Measurements from ENCODE around the gene IQGAP2.

The IQGAP2 gene

GRCh38 chr5:76477061-76477460 is 74.0 kb downstream of the IQGAP2 start:
- DNase-seq = no peak

DNA sequence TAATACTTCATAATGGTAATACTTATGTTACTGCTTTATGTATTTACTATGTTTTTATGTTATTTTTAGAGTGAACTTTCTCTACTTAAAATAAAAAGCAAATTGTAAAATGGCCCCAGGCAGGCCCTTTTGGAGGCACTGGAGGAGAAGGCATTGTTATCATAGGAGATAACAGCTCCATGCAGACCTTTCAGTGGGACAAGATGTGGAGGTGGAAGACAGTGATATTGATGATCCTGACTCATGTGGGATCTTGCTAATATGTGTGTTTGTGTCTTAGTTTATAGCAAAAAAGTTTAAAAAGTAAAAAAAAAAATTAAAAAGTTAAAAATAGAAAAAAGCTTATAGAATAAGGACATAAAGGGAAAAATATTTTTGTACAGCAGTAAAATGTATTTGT is 74.5 kb downstream of the IQGAP2 start:
- DNase-seq = no peak

DNA sequence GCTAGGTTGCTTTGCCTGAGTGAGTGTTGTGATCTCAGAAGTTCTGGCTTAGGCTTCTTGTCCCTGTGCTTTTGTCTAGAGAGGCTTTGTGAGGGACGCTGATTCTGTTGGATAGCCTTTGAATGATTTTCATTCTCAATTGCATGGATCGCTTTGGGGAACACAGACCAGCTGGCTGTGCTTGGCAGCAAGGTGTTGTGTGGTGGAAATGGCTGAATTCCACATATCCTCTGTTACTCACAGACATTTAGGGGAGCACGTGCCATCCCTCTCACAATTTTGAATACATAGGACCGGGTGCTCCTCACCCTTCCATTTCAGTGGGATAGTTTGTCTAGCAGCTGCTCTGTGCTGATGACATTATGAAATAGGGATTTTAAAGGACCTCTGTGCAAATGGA is 76.2 kb downstream of the IQGAP2 start:
- DNase-seq = peak in 9 of 58 donors; percentile 0 to 25 (median 8)

- no peak for DNase-seq
Measured at GRCh38 chr5:76479973-76480667, 77.0 kb downstream of the IQGAP2 start.

DNA sequence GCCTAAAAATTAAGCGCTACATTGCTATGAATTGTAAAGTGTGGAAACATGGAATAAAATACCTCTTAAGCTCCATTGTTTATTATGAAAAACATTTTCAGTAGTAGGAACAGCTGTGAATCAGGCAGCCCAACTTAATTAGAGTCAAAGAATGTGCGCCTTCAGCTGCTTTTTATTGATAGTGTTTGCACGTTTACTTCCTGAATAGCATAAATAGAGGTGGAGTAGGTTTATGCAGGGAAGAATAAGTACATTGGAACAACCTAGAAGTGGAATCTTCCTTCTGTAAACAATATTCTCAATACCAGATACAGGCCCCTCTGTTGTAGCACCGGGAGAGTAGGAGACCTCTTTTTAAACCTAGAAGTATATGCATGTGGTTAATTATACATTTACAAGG is 79.9 kb downstream of the IQGAP2 start:
- no peak for DNase-seq

GRCh38 chr5:76483433-76483832 is 80.3 kb downstream of the IQGAP2 start:
- no peak for DNase-seq

DNA sequence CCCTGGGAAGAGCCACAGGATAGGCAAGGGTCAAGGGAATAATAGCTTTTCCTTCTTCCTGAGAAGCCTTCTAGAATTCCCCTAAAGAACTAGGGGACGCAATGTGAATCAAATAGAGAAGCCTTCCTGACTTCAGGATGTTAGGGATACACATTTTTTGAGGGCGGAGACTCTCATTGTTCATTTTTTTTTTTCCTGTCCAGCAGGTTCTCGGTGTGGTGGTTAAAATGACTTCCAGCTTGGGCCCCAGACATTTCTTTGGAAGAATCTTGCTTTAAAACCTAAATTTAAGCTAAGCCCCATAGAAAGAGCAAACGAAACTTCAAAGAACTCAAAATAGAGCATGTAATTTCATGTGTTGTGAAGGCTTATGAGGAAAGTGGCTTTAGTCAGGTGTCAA is 80.8 kb downstream of the IQGAP2 start:
- DNase-seq = no peak

DNA sequence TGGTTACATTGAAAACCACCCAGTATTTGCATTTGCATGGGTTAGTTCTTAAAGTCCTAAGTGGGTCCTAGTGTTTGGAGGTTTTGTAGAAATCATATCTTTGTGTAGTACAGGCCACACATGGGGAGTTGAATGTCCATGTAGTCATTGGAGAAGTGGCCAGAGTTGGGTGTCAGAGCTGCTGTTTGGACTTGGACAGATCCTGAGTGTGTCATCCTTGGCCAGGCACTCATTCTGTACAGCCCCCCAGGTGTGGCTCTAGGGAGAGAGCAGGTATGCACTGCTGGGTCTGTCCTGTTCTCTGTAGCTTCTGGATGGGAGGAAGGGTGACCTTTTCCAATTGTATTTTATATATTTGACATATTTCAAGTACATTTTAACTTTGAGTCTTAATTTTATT is 82.4 kb downstream of the IQGAP2 start:
- DNase-seq = no peak

- DNase-seq = no peak
Measured at GRCh38 chr5:76487386-76487785, 84.3 kb downstream of the IQGAP2 start.

- DNase-seq = no peak
Measured at GRCh38 chr5:76487821-76488220, 84.7 kb downstream of the IQGAP2 start.

DNA sequence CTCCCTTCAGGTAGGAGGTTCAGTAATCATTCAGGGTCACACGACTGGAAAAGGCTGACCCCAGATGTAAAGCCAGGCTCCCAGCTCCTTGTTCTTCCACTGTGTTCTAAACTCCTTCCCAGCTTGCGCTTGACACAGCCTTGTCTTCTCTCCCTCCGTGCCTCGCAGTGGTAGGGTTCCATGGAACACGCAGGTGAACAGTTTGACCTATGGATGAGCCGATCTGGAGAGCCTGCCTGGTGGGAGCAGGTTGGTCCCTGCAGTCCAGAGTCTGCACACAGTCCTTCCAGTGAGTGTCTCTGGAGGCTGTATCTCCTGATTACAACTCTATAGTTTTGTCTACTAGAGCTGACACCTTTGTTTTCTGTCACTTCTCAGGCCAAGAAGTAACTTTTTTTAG is 85.9 kb downstream of the IQGAP2 start:
- DNase-seq = no peak

- no peak for DNase-seq
Measured at GRCh38 chr5:76489877-76490688, 87.0 kb downstream of the IQGAP2 start.

DNA sequence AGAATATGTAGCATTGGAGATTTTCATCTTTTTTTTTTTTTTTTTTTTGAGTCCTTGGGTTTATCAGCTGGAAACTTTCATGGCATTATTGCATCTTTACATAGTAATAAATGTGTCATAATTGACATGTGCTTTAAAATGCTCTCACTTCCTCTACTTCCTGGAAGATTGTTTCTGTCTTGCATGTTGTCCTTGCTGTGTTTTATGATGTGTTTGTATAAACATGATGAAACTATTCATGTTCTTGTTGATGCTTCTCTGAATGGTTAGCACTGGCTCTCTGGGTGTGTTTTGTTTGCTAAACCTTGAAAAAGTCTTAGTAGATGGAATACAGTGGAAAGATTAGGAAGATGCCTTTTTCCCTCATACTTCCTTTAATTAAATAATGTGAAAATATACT is 87.9 kb downstream of the IQGAP2 start:
- DNase-seq = no peak

GRCh38 chr5:76492819-76493189 is 89.7 kb downstream of the IQGAP2 start:
- no peak for DNase-seq

- DNase-seq = no peak
Measured at GRCh38 chr5:76493190-76493837, 90.2 kb downstream of the IQGAP2 start.

DNA sequence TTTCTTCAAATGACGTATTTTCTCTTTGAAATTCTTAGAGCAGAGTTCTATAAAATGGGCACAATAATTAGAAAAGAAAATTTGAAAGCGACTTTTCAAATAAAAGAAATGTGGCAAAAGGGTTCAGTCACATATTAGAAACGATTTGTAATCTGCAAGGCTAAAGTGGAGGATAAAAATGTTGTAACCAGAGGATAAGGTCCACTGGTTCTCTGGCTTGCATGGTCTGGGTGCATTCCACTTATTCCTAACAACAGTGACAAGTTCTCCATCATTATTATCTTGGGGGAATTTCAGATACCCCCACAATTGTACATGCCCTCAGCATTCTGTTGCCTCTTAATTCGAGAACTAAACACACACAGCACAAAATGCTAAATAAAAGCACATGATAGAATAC is 91.1 kb downstream of the IQGAP2 start:
- DNase-seq = no peak

DNA sequence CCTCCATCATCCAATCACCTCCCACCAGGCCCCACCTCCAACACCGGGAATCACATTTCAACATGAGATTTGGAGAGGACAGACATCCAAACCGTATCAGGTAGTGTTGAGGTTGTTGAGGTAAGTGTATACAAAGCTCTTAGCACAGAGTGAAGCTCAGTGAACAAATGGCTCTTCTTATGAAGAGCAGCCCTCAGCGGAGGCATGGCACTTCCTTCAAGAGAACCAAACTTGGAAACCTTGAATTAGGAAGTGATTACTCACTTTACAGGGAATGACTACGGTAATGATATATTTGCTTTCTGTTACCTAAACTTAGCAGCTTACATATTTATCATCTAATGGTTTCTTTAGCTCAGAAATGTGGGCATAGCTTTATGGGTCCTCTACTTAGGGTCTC is 92.8 kb downstream of the IQGAP2 start:
- DNase-seq = no peak

GRCh38 chr5:76497065-76497460 is 94.0 kb downstream of the IQGAP2 start:
- DNase-seq = no peak

- DNase-seq = no peak
Measured at GRCh38 chr5:76497986-76498717, 95.1 kb downstream of the IQGAP2 start.

DNA sequence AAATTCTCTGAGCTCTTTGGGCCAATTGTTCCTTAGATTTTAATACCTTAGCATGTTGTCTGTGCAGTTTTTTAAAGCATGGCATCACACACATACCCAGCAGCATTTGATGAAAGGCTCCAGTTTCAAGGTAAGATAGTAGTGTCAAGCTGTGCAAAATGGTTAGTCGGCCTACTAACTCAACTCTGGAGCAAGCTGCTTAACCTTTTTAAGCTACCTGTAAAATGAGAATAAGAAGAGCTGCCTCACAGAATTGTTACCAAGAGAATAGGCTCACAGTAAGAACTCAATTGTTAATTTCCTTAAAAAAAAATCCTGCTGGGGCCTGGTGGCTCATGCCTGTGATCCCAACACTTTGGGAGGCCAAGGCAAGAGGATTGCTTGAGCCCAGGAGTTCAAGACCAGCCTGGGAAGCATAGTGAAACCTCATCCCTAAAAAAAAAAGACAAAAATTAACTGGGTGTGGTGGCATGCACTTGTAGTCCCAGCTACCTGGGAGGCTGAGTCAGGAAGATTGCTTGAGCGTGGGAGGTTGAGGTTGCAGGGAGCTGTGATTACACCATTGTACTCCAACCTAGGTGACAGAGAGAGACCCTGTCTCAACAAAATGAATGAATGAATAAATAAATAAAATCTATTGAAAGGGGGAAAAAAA is 96.5 kb downstream of the IQGAP2 start:
- DNase-seq = no peak

Data from anterior cingulate cortex (tissue), 58 donors.